NCI-H2029 treated with DMSO at 0.1 percent for 48 hours (cell line): ENCODE measurements around the gene HRK.

ENCODE experiments used
- DNase-seq: peaks from one replicate; lab custom pipeline; 2025; lab: John Stamatoyannopoulos, UW

The HRK gene

DNA sequence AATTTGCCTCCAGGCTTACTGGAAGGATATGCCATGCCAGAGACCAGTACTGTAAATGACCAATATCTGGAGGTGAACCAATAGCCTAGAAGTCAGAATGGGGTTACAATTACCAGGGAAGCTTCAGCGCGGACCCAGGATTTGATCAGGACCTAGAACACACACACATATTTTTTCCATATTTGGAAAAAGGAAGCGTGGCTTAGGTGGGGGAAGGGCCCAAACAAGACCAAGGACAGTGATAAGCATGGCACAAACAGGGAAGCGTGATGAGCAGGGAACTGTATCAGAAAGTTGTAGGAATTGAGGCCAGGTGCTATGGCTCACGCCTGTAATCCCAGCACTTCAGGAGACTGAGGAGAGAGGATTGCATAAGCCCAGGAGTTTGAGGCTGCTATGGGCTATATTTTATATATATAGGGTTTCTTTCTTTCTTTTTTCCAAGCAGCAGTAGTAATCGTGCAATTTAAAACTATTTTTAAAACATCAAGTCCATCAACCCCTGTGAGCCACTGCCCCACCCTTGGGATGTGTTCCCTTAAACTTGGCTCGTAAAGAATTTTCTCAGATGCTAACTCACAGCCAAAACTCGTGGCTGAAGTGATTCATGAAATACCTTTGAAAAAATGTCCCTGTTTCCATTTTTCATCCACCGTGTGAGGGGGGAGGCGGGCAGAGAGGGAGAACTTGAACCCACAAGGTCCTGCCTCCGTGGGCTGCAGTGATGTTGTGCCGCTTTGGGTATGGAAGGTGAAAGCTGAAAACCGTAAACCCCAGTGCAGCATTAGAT is 16.7 kb downstream of the HRK start:
- DNase-seq = no peak

- no peak for DNase-seq
Measured at GRCh38 chr12:116863275-116863767, 17.9 kb downstream of the HRK start.

DNA sequence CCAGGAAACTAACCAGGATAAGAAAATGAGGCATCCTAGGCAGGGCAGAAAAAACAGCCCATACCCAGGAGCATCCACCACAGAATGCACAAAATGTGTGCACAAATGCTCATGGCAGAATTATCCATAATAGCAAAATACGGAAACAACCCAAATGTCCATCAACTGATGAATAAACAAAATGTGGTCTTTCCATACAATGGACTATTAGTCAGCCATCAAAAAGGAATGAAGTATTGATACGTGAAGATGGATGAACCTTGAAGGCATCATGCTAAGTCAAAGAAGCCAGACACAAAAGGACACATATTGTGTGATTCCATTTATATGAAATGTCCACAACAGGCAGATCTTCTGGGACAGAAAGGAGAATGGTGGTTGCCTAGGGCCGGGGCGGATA is 19.1 kb downstream of the HRK start:
- DNase-seq = no peak

- DNase-seq = no peak
Measured at GRCh38 chr12:116861320-116861719, 19.9 kb downstream of the HRK start.

GRCh38 chr12:116860263-116860662 is 21.0 kb downstream of the HRK start:
- DNase-seq = no peak

GRCh38 chr12:116859079-116859478 is 22.2 kb downstream of the HRK start:
- DNase-seq = no peak

- no peak for DNase-seq
Measured at GRCh38 chr12:116856729-116857128, 24.5 kb downstream of the HRK start.

DNA sequence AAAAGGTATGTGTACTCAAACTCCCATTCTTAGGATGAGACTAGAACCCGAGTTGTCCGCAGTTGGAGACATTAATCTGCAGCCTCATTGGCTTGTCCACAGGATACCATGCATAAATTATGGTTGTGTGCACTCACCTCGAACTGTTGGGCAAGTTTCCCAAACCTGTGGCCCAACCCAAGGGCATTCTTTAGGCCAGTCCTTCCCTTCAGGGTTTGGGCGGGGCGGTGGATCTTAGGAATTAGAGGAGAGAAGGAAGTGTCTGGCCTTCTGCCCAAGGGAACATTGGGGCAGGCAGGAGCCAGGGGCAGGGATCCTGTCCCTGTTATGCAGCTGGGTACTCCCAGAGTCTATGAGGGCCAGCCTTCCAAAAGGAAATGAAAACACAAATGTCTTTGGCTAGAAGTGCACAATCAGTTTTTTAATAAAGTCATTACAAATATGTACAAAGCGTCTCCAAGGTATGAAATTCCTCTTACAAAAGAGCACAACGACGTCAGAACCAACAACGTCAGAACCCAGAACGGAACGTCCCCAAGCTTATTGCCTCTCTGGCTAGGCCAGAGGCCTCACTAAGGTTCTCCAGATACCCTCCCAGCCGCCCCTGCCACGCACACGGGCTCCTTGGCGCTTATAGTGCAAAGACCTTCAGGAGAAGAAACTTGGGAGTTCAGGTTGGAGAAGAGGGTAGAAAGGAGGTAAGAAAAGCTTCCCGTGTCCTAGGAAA is 25.3 kb downstream of the HRK start:
- DNase-seq = no peak

GRCh38 chr12:116853507-116853906 is 27.7 kb downstream of the HRK start:
- DNase-seq = no peak

- no peak for DNase-seq
Measured at GRCh38 chr12:116852303-116852702, 28.9 kb downstream of the HRK start.

DNA sequence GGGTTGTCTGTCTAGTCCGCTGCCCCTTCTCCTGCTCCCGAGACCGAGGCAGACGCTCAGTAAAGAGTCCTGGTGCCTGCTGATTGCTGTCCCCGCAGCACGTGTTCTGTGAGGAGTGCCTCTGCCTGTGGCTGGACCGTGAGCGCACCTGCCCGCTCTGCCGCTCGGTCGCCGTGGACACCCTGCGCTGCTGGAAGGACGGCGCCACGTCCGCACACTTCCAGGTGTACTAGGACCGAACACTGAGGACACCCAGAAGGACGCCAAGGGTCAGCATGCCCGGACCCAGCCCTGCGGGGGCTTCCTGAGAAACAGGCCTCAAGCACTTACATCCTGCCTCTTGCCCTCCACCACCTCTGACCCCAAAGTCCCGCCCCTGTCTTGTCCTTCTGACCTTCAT is 32.0 kb downstream of the HRK start:
- no peak for DNase-seq

DNA sequence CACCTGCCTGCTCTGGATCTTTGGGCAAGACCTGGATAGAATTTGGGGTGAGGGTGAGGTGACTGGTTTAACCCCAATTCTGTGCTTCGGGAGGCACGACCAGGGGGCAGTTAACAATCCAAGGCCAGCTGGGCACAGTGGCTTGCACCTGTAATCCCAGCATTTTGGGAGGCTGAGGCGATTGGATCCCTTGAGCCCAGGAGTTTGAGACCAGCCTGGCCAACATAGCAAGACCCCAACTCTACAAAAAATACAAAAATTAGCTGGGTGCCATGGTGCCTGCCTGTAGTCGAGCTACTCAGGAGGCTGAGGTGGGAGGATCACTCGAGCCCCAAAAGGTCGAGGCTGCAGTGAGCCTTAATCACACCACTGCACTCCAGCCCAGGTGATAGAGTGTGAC is 38.2 kb downstream of the HRK start:
- DNase-seq = no peak

DNA sequence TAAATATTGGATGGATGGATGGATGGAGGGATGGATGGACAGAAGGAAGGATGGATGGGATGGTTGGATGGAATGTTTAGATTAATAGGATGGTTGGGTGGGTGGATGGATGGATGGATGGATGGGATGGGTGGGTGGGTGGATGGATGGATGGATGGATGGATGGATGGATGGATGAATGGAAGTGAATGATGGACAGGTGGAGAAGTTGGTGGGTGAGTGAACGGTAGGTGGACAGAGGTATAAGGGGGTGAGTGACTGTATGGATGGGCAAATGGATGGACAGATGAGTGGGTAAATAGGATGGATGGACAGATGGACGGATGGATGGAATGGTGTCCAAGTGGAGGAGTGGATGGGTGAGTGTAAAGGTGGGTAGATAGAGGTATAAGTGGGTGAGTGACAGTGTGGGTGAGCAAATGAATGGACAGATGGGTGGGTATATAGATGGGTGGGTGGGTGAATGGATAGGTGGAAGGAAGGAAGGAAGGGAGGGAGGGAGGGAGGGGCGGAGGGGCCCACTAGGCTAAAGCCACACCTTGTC is 41.9 kb downstream of the HRK start:
- no peak for DNase-seq

GRCh38 chr12:116838365-116838764 is 42.9 kb downstream of the HRK start:
- no peak for DNase-seq

DNA sequence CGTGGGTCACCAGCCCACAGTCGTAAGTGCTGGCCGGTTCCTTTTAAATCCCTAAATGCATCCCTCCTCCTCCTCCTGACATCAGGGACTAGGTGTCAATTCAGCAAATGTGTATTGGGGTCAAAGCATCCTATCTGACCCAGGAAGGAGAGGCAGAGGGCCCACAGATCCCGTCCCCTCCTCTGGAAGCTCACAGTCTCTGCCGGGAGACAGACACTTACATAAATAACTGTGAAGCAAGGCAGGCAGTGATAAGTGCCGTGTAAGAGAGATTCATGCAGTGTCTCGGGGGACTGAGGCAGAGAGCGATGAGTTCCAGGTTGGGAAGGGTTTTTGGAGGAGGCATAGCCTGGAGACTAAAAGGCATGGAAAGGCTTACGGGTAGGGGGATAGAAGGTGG is 44.1 kb downstream of the HRK start:
- DNase-seq = no peak

GRCh38 chr12:116835484-116835883 is 45.8 kb downstream of the HRK start:
- no peak for DNase-seq

GRCh38 chr12:116833474-116833873 is 47.8 kb downstream of the HRK start:
- DNase-seq = no peak

- DNase-seq = no peak
Measured at GRCh38 chr12:116832353-116832752, 48.9 kb downstream of the HRK start.

- DNase-seq = no peak
Measured at GRCh38 chr12:116827432-116827831, 53.8 kb downstream of the HRK start.

- no peak for DNase-seq
Measured at GRCh38 chr12:116821291-116821690, 60.0 kb downstream of the HRK start.

- no peak for DNase-seq
Measured at GRCh38 chr12:116820064-116820656, 61.1 kb downstream of the HRK start.

DNA sequence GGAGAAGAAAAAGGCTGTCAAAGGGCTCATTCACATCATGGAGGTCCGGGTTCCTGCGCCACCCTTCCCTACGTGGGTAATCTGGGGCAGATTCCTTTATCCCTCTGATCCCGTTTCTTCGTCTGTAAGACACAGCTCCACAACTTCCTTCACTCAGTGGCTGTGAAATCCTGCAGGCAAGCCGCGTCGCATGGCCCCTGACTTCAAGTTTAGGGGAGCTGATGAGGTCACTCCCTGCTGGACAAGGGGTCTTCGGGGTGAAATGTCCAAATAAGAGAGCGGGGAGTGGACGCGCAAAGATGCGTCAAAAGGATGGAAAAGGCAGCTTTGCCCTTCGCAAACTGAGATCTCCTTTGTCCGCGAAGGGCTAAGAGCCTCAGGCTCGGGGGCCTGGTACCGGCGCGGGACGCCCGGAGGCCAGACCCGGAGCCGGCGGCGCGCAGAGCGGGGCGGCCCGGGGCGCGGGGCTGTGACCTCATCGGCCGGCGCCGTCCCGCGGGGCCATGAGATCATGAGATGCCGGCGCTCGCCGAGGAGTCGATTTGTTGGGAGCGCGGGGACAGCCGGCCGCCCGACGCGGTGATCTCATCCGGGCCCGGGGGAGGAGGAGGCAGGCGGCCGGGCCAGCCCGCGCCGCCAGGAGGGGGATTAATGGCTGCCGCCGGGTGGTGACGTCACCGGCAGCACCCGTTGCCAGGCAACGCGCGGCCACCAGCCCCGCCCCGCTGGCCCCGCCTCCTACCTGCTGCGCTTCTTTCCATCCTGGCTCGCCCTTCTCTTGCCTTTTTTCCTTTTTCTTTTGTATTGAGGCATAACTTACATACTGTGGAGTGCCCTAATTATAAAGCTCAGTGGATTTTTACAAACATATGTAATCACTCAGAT is 62.1 kb downstream of the HRK start:
- peak; percentile 76 for DNase-seq
